RWPE1 (cell line): ENCODE data around the gene OR8B12.

ENCODE experiments used
- CTCF ChIA-PET: fragments of 350-600 bp; sonication (Branson Sonifier 250); formaldehyde crosslinking; extraction: SDS; loops from one replicate; lab custom pipeline; 2021; lab: Yijun Ruan, JAX
- POLR2A ChIA-PET: fragments of 400-600 bp; formaldehyde crosslinking; extraction: SDS; loops from one replicate; lab custom pipeline; 2020; ENCODE audit warnings: antibody characterized with exemption; ENCODE audit not compliant: low non-redundant PET; lab: Yijun Ruan, JAX
- DNase-seq: peaks from one replicate; pipeline ENCODE4 v3.0.0; 2012; ENCODE audit warnings: low spot score
- H3K27ac ChIP-seq: fragments of 450-650 bp; 2 replicates; pipeline ENCODE4 v1.5.1; 2017
- CTCF ChIP-seq: fragments of 450-650 bp; conservative IDR thresholded peaks from 2 replicates; pipeline ENCODE4 v1.5.1; 2017; ENCODE audit warnings: low read depth, mild to moderate bottlenecking

The OR8B12 gene

GRCh38 chr11:124582565-124582964 lies 39.1 kb upstream of the OR8B12 start:
- H3K27ac ChIP-seq, result no peak overlapping the region
- ChIA-PET POLR2A (no interaction called here), CTCF (interaction anchor here (0.6 kb wide), 1 partner anchor 814 kb away, joined by 4 read pairs; no protein-coding TSS in a partner anchor)
- no peak for DNase-seq
- no peak for TF ChIP-seq CTCF

GRCh38 chr11:124581817-124582216 lies 38.4 kb upstream of the OR8B12 start:
- no peak overlapping the region for H3K27ac ChIP-seq
- ChIA-PET CTCF (no interaction called here), POLR2A (no interaction called here)
- DNase-seq, result no peak
- no peak for TF ChIP-seq CTCF

- TF ChIP-seq CTCF, result no peak
- POLR2A ChIA-PET, result no interaction called here
- no peak overlapping the region for H3K27ac ChIP-seq
- CTCF ChIA-PET, result no interaction called here
- no peak for DNase-seq
Observed at GRCh38 chr11:124578761-124579160, 35.3 kb upstream of the OR8B12 start.

DNA sequence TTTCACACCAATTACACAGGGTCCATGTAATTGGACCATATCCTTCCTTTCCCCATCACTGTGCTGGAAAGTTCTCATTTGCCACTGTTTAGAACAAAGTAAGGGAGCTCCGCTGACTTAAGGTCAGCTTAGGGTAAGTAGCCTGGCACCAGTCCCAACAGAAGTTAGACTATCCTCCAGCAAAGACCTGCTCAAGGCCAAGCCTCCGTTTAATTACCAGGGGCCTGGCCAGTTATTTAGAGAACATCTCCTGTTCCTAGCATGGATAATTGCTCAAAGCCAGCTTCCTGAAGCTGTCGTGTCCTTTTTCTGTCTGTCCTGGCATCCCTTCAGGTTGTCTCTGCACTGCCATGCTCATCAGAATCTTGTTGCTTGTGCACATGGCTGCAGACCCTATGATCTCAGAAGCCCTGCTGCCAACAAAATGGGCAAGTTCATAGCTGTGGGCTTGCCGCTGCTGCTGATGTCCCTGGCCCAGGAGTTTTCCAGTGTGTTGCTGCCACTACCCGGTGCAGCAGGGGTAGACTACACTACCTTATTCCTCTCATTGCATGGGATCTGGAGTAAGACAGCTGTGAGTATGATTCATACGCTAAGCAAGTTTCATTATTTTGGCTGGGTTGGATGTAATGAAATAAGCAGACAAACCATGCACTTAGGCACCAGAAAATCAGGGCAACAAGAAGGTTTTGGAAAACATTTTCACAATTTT lies 34.4 kb upstream of the OR8B12 start:
- ChIA-PET POLR2A (no interaction called here), CTCF (interaction anchor here (0.6 kb wide), 1 partner anchor 8 kb away, joined by 3 read pairs; no protein-coding TSS in a partner anchor)
- no peak for TF ChIP-seq CTCF
- H3K27ac ChIP-seq, result no peak overlapping the region
- DNase-seq, result no peak

DNA sequence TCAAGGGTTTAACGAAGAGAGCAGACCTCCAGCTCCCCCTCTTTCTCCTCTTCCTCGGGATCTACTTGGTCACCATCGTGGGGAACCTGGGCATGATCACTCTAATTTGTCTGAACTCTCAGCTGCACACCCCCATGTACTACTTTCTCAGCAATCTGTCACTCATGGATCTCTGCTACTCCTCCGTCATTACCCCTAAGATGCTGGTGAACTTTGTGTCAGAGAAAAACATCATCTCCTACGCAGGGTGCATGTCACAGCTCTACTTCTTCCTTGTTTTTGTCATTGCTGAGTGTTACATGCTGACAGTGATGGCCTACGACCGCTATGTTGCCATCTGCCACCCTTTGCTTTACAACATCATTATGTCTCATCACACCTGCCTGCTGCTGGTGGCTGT lies 26.7 kb upstream of the OR8B12 start:
- CTCF ChIA-PET, result no interaction called here
- no peak overlapping the region for H3K27ac ChIP-seq
- TF ChIP-seq CTCF, result no peak
- POLR2A ChIA-PET, result no interaction called here
- DNase-seq, result no peak

DNA sequence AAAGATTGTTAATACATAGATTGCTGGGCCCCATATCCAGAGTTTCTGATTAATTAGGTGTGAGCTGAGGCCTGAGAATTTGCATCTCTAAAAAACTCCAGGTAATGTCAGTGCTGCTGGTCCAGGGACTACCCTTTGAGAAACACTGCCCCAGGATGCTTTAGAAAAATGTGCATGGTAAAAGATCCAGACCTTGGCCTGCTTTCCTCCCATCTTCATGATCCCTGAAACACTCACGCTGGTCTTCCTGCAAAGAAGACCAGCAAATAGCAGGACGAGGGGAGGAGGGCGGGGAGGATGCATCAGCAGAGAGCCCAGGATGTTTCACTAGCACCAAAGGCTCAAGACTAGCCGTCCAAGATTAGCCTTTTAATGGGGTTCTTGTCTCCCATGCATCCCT lies 26.2 kb upstream of the OR8B12 start, which contains the start of gene OR8A1:
Gene OR8A1 (plus strand): TSS at position 301 of the 400 bp plus-strand sequence. CDS start 123 bp downstream, outside the sequence.
- ChIA-PET CTCF (no interaction called here), POLR2A (no interaction called here)
- DNase-seq, result no peak
- H3K27ac ChIP-seq, result no peak within 1 kb of the TSS
- TF ChIP-seq CTCF, result no peak
